Liver (tissue), 9 donors: ENCODE data around the gene BATF. TPM values are rescaled to one million over a fixed set of nuclear protein-coding genes. Genes with fewer than 3 reads are reported as not detected.

ENCODE experiments used
- DNase-seq: peaks from one replicate; pipeline ENCODE4 v3.0.0-alpha.2; 2017; ENCODE audit warnings: low spot score
- H3K27ac ChIP-seq, 2 donors: one replicate each; pipeline ENCODE4 v1.7.0; 2013; ENCODE audit warnings: inconsistent platforms in 2 of 2, low read length in 2 of 2, control low read depth in 1 of 2, low read depth in 1 of 2, mild to moderate bottlenecking in 1 of 2
- H3K27me3 ChIP-seq, 4 donors: one replicate each; pipeline versions ENCODE4 v1.6.1 to v1.7.0; 2013; ENCODE audit warnings: low read length in 3 of 4, inconsistent platforms in 1 of 4, mild to moderate bottlenecking in 1 of 4, moderate library complexity in 1 of 4; ENCODE audit not compliant: control insufficient read depth in 4 of 4, insufficient read depth in 4 of 4
- H3K36me3 ChIP-seq, 4 donors: one replicate each; pipeline versions ENCODE4 v1.6.1 to v1.7.0; 2013; ENCODE audit warnings: low read length in 3 of 4, mild to moderate bottlenecking in 3 of 4, low read depth in 1 of 4, moderate library complexity in 1 of 4; ENCODE audit not compliant: control insufficient read depth in 4 of 4, insufficient read depth in 3 of 4
- H3K4me1 ChIP-seq, 4 donors: one replicate each; pipeline versions ENCODE4 v1.6.1 to v1.7.0; 2013; ENCODE audit warnings: low read length in 3 of 4, mild to moderate bottlenecking in 3 of 4, moderate library complexity in 1 of 4; ENCODE audit not compliant: control insufficient read depth in 4 of 4, insufficient read depth in 4 of 4
- H3K4me3 ChIP-seq, 3 donors: one replicate each; pipeline versions ENCODE4 v1.6.1 to v1.7.0; 2013; ENCODE audit warnings: low read length in 3 of 3, control low read depth in 1 of 3, low read depth in 1 of 3, mild to moderate bottlenecking in 1 of 3
- H3K9ac ChIP-seq, 2 donors: one replicate each; pipeline ENCODE4 v1.7.0; 2013; ENCODE audit warnings: low read length in 2 of 2, mild to moderate bottlenecking in 2 of 2, moderate library complexity in 2 of 2, control low read depth in 1 of 2, low read depth in 1 of 2
- H3K9me3 ChIP-seq, 4 donors: one replicate each; pipeline versions ENCODE4 v1.6.1 to v1.7.0; 2013; ENCODE audit warnings: low read length in 3 of 4; ENCODE audit not compliant: control insufficient read depth in 4 of 4
- EGR1 ChIP-seq, 2 donors: IDR thresholded peaks; 2 replicates each; pipeline ENCODE4 v1.6.1; 2016 to 2018; ENCODE audit warnings: antibody characterized with exemption in 2 of 2, low read depth in 2 of 2
- FOXA1 ChIP-seq: IDR thresholded peaks from 2 replicates; pipeline ENCODE4 v1.6.1; 2016; ENCODE audit warnings: antibody characterized with exemption
- HNF4A ChIP-seq, 2 donors: conservative IDR thresholded peaks; 2 replicates each; pipeline ENCODE4 v1.6.1; 2016; ENCODE audit warnings: antibody characterized with exemption in 2 of 2, mild to moderate bottlenecking in 2 of 2
- HNF4G ChIP-seq: IDR thresholded peaks from 2 replicates; pipeline ENCODE4 v1.6.1; 2016; ENCODE audit warnings: antibody characterized with exemption
- NR2F2 ChIP-seq: IDR thresholded peaks from 2 replicates; pipeline ENCODE4 v1.6.1; 2016; ENCODE audit warnings: antibody characterized with exemption
- RAD21 ChIP-seq, 2 donors: IDR thresholded peaks; 2 replicates each; pipeline ENCODE4 v1.6.1; 2016; ENCODE audit warnings: antibody characterized with exemption in 2 of 2, mild to moderate bottlenecking in 2 of 2
- RXRA ChIP-seq, 2 donors: IDR thresholded peaks; 2 replicates each; pipeline ENCODE4 v1.6.1; 2017 to 2018; ENCODE audit warnings: antibody characterized with exemption in 2 of 2, mild to moderate bottlenecking in 1 of 2
- SP1 ChIP-seq: IDR thresholded peaks from 2 replicates; pipeline ENCODE4 v1.6.1; 2018; ENCODE audit warnings: antibody characterized with exemption, mild to moderate bottlenecking
- TAF1 ChIP-seq: conservative IDR thresholded peaks from 2 replicates; pipeline ENCODE4 v1.6.1; 2016; ENCODE audit warnings: antibody characterized with exemption, mild to moderate bottlenecking
- WGBS: extraction: QIAGEN DNeasy Blood & Tissue Kit; methylation state at CpG from one replicate; pipeline ENCODE4 v1.1.7; 2013; 5-methylcytosine and 5-hydroxymethylcytosine counted together
- polyA plus RNA-seq, 2 donors: library from polyadenylated mRNA; stranded (reverse) in 1 of 2; unstranded in 1 of 2; fragments of 200-250 nt in 1 of 2; fragments of >200 nt in 1 of 2; fragmentation: Nextera tagmentation in 1 of 2; extraction: Ambion mirVana in 1 of 2; gene quantifications; one replicate each; pipeline versions ENCODE4 v1.2.1 to v1.2.3, GENCODE V29; 2013 to 2015
- total RNA-seq, 2 donors: library from RNA; depleted of rRNA; stranded (reverse); fragments of >200 nt; gene quantifications; one replicate each; pipeline ENCODE4 v1.2.3, GENCODE V29; 2014
- TF ChIP-seq, protein P1 (sequence below): IDR thresholded peaks from 2 replicates; pipeline ENCODE4 v1.6.1; 2016; ENCODE audit warnings: antibody characterized with exemption
- TF ChIP-seq, protein P2 (sequence below): IDR thresholded peaks from 2 replicates; pipeline ENCODE4 v1.6.1; 2016; ENCODE audit warnings: antibody characterized with exemption
- TF ChIP-seq, protein P3 (sequence below): IDR thresholded peaks from 2 replicates; pipeline ENCODE4 v1.6.1; 2016; ENCODE audit warnings: antibody characterized with exemption, mild to moderate bottlenecking
- TF ChIP-seq, protein P4 (sequence below): IDR thresholded peaks from 2 replicates; pipeline ENCODE4 v1.6.1; 2016; ENCODE audit warnings: antibody characterized with exemption
- TF ChIP-seq, protein P5 (sequence below): fragments of 150-350 bp; IDR thresholded peaks from 2 replicates; pipeline ENCODE4 v1.5.1; 2017; ENCODE audit warnings: improper control_type of control experiment, low read depth, low read length; ENCODE audit not compliant: missing input control
- donor health status: healthy.
- donor health status: healthy.
- donor health status: healthy.
- donor health status: healthy.
- donor health status: healthy.

The BATF gene
- total and polyA plus RNA-seq, 4 donors = 0.77 to 2.1 (median 1.0) TPM

DNA sequence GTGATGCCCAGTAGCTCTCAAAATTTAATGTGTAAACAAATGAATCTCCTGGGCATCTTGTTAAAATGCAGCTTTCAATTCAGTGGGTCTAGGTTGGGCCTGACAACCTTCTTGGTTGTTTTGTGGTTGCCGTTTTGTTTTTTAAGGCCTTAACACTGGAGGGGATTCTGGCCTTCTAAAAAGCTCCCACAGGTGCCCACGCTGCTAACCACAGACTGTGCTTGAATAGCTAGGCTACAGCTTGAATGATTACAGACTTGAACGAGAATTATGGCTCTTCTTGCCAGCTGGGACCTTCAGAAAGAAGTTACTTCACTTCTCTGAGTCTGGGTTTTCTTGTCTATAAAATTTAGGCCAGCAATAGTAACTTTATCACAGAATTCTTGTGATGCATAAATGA, 54.8 kb downstream of the BATF start:
- WGBS = 78% methylated on average over 3 of the region's 3 CpGs
- Histone ChIP-seq H3K27ac (peak overlapping the region in 1 of 2 donors; percentile 96), H3K4me3 (no peak overlapping the region), H3K9ac (no peak overlapping the region), H3K9me3 (no peaks in the 10 kb centered on the region), H3K36me3 (no peaks in the 10 kb centered on the region), H3K4me1 (peaks cover 0 to 37% (median 25%) of the 10 kb centered on the region in 4 donors), H3K27me3 (no peaks in the 10 kb centered on the region)
- no peak for DNase-seq
- TF ChIP-seq, protein P1, sequence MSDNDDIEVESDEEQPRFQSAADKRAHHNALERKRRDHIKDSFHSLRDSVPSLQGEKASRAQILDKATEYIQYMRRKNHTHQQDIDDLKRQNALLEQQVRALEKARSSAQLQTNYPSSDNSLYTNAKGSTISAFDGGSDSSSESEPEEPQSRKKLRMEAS = no peak
- TF ChIP-seq, protein P2, sequence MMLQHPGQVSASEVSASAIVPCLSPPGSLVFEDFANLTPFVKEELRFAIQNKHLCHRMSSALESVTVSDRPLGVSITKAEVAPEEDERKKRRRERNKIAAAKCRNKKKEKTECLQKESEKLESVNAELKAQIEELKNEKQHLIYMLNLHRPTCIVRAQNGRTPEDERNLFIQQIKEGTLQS = no peak

DNA sequence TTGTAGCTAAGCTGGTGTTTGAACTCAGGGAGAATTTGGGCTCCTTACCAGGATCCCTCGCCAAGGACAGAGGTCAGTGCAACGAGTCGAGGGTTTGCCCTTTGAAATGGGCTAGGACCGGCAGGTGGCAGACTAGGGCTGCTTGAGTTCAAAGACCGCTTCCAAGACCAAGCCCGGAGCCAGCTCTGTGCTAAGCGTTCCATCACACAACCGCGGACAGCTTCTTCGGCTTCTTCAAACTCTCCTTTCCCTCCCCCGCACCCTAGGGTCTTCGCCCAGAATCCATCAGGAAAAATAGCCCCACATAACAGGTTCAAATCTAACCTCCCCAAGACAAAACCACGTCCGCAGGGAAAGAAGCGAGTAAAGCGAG, 55.4 kb downstream of the BATF start:
- no peaks in the 10 kb centered on the region for H3K9me3 ChIP-seq
- DNase-seq = peak; percentile 72
- no peaks in the 10 kb centered on the region for H3K27me3 ChIP-seq
- TF ChIP-seq HNF4A (conservative IDR thresholded peaks at IDR 0.05) (peak; percentile 77 to 95), EGR1 (IDR thresholded peaks at IDR 0.05; ENCODE audit: low read depth in 2 of 2) (no peak), HNF4G (peak; percentile 76), TAF1 (no peak), SP1 (peak; percentile 80), NR2F2 (peak; percentile 90), RXRA (IDR thresholded peaks at IDR 0.05) (peak; percentile 77 to 95), RAD21 (IDR thresholded peaks at IDR 0.05) (peak; percentile 93 to 94), FOXA1 (no peak)
- TF ChIP-seq, protein P2 = no peak
- TF ChIP-seq, protein P3, sequence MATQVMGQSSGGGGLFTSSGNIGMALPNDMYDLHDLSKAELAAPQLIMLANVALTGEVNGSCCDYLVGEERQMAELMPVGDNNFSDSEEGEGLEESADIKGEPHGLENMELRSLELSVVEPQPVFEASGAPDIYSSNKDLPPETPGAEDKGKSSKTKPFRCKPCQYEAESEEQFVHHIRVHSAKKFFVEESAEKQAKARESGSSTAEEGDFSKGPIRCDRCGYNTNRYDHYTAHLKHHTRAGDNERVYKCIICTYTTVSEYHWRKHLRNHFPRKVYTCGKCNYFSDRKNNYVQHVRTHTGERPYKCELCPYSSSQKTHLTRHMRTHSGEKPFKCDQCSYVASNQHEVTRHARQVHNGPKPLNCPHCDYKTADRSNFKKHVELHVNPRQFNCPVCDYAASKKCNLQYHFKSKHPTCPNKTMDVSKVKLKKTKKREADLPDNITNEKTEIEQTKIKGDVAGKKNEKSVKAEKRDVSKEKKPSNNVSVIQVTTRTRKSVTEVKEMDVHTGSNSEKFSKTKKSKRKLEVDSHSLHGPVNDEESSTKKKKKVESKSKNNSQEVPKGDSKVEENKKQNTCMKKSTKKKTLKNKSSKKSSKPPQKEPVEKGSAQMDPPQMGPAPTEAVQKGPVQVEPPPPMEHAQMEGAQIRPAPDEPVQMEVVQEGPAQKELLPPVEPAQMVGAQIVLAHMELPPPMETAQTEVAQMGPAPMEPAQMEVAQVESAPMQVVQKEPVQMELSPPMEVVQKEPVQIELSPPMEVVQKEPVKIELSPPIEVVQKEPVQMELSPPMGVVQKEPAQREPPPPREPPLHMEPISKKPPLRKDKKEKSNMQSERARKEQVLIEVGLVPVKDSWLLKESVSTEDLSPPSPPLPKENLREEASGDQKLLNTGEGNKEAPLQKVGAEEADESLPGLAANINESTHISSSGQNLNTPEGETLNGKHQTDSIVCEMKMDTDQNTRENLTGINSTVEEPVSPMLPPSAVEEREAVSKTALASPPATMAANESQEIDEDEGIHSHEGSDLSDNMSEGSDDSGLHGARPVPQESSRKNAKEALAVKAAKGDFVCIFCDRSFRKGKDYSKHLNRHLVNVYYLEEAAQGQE = peak; percentile 10
- TF ChIP-seq, protein P4, sequence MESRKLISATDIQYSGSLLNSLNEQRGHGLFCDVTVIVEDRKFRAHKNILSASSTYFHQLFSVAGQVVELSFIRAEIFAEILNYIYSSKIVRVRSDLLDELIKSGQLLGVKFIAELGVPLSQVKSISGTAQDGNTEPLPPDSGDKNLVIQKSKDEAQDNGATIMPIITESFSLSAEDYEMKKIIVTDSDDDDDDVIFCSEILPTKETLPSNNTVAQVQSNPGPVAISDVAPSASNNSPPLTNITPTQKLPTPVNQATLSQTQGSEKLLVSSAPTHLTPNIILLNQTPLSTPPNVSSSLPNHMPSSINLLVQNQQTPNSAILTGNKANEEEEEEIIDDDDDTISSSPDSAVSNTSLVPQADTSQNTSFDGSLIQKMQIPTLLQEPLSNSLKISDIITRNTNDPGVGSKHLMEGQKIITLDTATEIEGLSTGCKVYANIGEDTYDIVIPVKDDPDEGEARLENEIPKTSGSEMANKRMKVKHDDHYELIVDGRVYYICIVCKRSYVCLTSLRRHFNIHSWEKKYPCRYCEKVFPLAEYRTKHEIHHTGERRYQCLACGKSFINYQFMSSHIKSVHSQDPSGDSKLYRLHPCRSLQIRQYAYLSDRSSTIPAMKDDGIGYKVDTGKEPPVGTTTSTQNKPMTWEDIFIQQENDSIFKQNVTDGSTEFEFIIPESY = no peak
- TF ChIP-seq, protein P5, sequence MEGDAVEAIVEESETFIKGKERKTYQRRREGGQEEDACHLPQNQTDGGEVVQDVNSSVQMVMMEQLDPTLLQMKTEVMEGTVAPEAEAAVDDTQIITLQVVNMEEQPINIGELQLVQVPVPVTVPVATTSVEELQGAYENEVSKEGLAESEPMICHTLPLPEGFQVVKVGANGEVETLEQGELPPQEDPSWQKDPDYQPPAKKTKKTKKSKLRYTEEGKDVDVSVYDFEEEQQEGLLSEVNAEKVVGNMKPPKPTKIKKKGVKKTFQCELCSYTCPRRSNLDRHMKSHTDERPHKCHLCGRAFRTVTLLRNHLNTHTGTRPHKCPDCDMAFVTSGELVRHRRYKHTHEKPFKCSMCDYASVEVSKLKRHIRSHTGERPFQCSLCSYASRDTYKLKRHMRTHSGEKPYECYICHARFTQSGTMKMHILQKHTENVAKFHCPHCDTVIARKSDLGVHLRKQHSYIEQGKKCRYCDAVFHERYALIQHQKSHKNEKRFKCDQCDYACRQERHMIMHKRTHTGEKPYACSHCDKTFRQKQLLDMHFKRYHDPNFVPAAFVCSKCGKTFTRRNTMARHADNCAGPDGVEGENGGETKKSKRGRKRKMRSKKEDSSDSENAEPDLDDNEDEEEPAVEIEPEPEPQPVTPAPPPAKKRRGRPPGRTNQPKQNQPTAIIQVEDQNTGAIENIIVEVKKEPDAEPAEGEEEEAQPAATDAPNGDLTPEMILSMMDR = peak; percentile 72
- under 1% methylated on average over 16 of the region's 16 CpGs for WGBS
- peak overlapping the region; percentile 56 to 83 (median 73) for H3K4me3 ChIP-seq
- peak overlapping the region; percentile 89 to 96 for H3K27ac ChIP-seq
- H3K9ac ChIP-seq = peak overlapping the region; percentile 34 to 95
- H3K36me3 ChIP-seq = no peaks in the 10 kb centered on the region
- H3K4me1 ChIP-seq = peaks cover 2 to 37% (median 25%) of the 10 kb centered on the region in 4 donors
